Suprapubic skin (tissue), 4 donors: ENCODE results near the gene OAF. TPM values are rescaled to one million over a fixed set of nuclear protein-coding genes. Genes with fewer than 3 reads are reported as not detected.

Experiments used
- DNase-seq, 2 donors: peaks; one replicate each; pipeline ENCODE4 v3.0.0-alpha.2; 2019; ENCODE audit warnings: low spot score in 2 of 2
- H3K27ac ChIP-seq: fragments of 200-600 bp; sonication (generic); one replicate; pipeline ENCODE4 v1.5.1; 2019
- H3K27me3 ChIP-seq: fragments of 200-600 bp; sonication (generic); one replicate; pipeline ENCODE4 v1.5.1; 2019
- H3K36me3 ChIP-seq: fragments of 200-600 bp; sonication (generic); one replicate; pipeline ENCODE4 v1.5.1; 2019
- H3K4me1 ChIP-seq: fragments of 200-600 bp; sonication (generic); one replicate; pipeline ENCODE4 v1.5.1; 2019
- H3K4me3 ChIP-seq: fragments of 200-600 bp; sonication (generic); one replicate; pipeline ENCODE4 v1.5.1; 2019; ENCODE audit warnings: mild to moderate bottlenecking
- H3K9me3 ChIP-seq: fragments of 200-600 bp; sonication (generic); one replicate; pipeline ENCODE4 v1.5.1; 2019
- CTCF ChIP-seq, 2 donors: fragments of 200-600 bp in 1 of 2; fragments of 450-650 bp in 1 of 2; sonication (generic) in 1 of 2; IDR thresholded peaks; one replicate each; pipeline ENCODE4 v1.5.1; 2016 to 2019; ENCODE audit warnings: antibody characterized with exemption in 2 of 2, mild to moderate bottlenecking in 1 of 2, moderate library complexity in 1 of 2
- EP300 ChIP-seq: sonication (generic); formaldehyde crosslinking; IDR thresholded peaks from one replicate; pipeline ENCODE4 v1.6.1; 2017; ENCODE audit warnings: antibody characterized with exemption
- POLR2A ChIP-seq, 2 donors: fragments of 450-650 bp; IDR thresholded peaks; one replicate each; pipeline ENCODE4 v1.6.1; 2017; ENCODE audit warnings: antibody characterized with exemption in 2 of 2, mild to moderate bottlenecking in 2 of 2, moderate library complexity in 2 of 2
- POLR2AphosphoS5 ChIP-seq, 3 donors: sonication (generic); formaldehyde crosslinking; IDR thresholded peaks; one replicate each; pipeline ENCODE4 v1.6.1; 2017; ENCODE audit warnings: antibody characterized with exemption in 3 of 3
- WGBS: methylation state at CpG from one replicate; pipeline ENCODE4 v1.1.5; 2018; 5-methylcytosine and 5-hydroxymethylcytosine counted together
- total RNA-seq, 4 donors: library from RNA; depleted of rRNA; stranded (reverse); fragments of >200 nt; gene quantifications; one replicate each; pipeline ENCODE4 v1.1.0, GENCODE V29; 2016

The OAF gene
- total RNA-seq, 4 donors from 2014 or later: 5.0 to 13.0 (median 10.8) TPM

GRCh38 chr11:120256178-120256577 lies 45.3 kb downstream of the OAF start:
- Histone ChIP-seq H3K36me3 (no peaks in the 10 kb centered on the region), H3K27ac (no peak overlapping the region), H3K4me1 (peaks cover 27% of the 10 kb centered on the region), H3K27me3 (peaks cover 36% of the 10 kb centered on the region), H3K9me3 (no peaks in the 10 kb centered on the region), H3K4me3 (no peak overlapping the region)
- TF ChIP-seq POLR2A (IDR thresholded peaks at IDR 0.05) (no peak), EP300 (no peak), CTCF (IDR thresholded peaks at IDR 0.05) (no peak), POLR2AphosphoS5 (IDR thresholded peaks at IDR 0.05) (no peak)
- DNase-seq: no peak
- 58% methylated on average over 4 of the region's 4 CpGs for WGBS

GRCh38 chr11:120256779-120257178 lies 45.9 kb downstream of the OAF start:
- DNase-seq: no peak
- H3K4me3 ChIP-seq: no peak overlapping the region
- H3K27me3 ChIP-seq: peaks cover 36% of the 10 kb centered on the region
- TF ChIP-seq CTCF (IDR thresholded peaks at IDR 0.05): no peak
- TF ChIP-seq POLR2AphosphoS5 (IDR thresholded peaks at IDR 0.05): no peak
- no peak for TF ChIP-seq POLR2A (IDR thresholded peaks at IDR 0.05)
- TF ChIP-seq EP300: no peak
- H3K27ac ChIP-seq: no peak overlapping the region
- peaks cover 27% of the 10 kb centered on the region for H3K4me1 ChIP-seq
- WGBS: 84% methylated on average over 2 of the region's 2 CpGs
- no peaks in the 10 kb centered on the region for H3K9me3 ChIP-seq
- H3K36me3 ChIP-seq: no peaks in the 10 kb centered on the region

- no peak overlapping the region for H3K4me3 ChIP-seq
- no peak overlapping the region for H3K27ac ChIP-seq
- no peak for TF ChIP-seq EP300
- TF ChIP-seq POLR2A (IDR thresholded peaks at IDR 0.05): no peak
- no peak for TF ChIP-seq CTCF (IDR thresholded peaks at IDR 0.05)
- TF ChIP-seq POLR2AphosphoS5 (IDR thresholded peaks at IDR 0.05): no peak
- WGBS: 84% methylated on average over 9 of the region's 9 CpGs
- H3K9me3 ChIP-seq: no peaks in the 10 kb centered on the region
- H3K36me3 ChIP-seq: no peaks in the 10 kb centered on the region
- H3K27me3 ChIP-seq: peaks cover 36% of the 10 kb centered on the region
- DNase-seq: no peak
- peaks cover 27% of the 10 kb centered on the region for H3K4me1 ChIP-seq
Observed at GRCh38 chr11:120257346-120257745, 46.5 kb downstream of the OAF start.

- WGBS: 95% methylated on average over 3 of the region's 3 CpGs
Observed at GRCh38 chr11:120258661-120259060, 47.8 kb downstream of the OAF start.

GRCh38 chr11:120259241-120259640 lies 48.4 kb downstream of the OAF start:
- no peaks in the 10 kb centered on the region for H3K36me3 ChIP-seq
- peaks cover 33% of the 10 kb centered on the region for H3K27me3 ChIP-seq
- 79% methylated on average over 3 of the region's 3 CpGs for WGBS
- H3K4me3 ChIP-seq: no peak overlapping the region
- TF ChIP-seq POLR2A (IDR thresholded peaks at IDR 0.05) (no peak), EP300 (no peak), POLR2AphosphoS5 (IDR thresholded peaks at IDR 0.05) (no peak), CTCF (IDR thresholded peaks at IDR 0.05) (no peak)
- H3K27ac ChIP-seq: peak overlapping the region; percentile 83
- H3K4me1 ChIP-seq: peaks cover 27% of the 10 kb centered on the region
- H3K9me3 ChIP-seq: no peaks in the 10 kb centered on the region
- DNase-seq: no peak

More at GRCh38 chr11:120258661-120259060, 47.8 kb downstream of the OAF start:
- Histone ChIP-seq H3K27ac (peak overlapping the region; percentile 83), H3K36me3 (no peaks in the 10 kb centered on the region), H3K27me3 (peaks cover 35% of the 10 kb centered on the region), H3K9me3 (no peaks in the 10 kb centered on the region), H3K4me3 (no peak overlapping the region), H3K4me1 (peaks cover 27% of the 10 kb centered on the region)
- TF ChIP-seq CTCF (IDR thresholded peaks at IDR 0.05) (no peak), POLR2A (IDR thresholded peaks at IDR 0.05) (no peak), POLR2AphosphoS5 (IDR thresholded peaks at IDR 0.05) (no peak), EP300 (no peak)
- DNase-seq: no peak
